Activated T-cell treated with anti-CD3 and anti-CD28 coated beads, Interleukin-2, amount 50 U/mL, for 4 hours (primary cell): Measurements from ENCODE around the gene VANGL2. TPM values are rescaled to one million over a fixed set of nuclear protein-coding genes. Genes with fewer than 3 reads are reported as not detected.

Source experiments
- ATAC-seq, 2 donors: fragments of 200-7000 bp; cut with Tn5 transposase; one replicate each; pipeline ENCODE4 v1.10.0; 2021
- DNase-seq: peaks from one replicate; pipeline ENCODE4 v3.0.0-alpha.2; 2020
- H3K27me3 Mint-ChIP-seq: one replicate; pipeline ENCODE4 v1.8.0; 2021; ENCODE audit warnings: low read depth, mixed read lengths
- H3K36me3 Mint-ChIP-seq: one replicate; pipeline ENCODE4 v1.8.0; 2022; ENCODE audit warnings: mixed read lengths; ENCODE audit not compliant: insufficient read depth
- H3K4me1 Mint-ChIP-seq: one replicate; pipeline ENCODE4 v1.8.0; 2021; ENCODE audit warnings: low read depth, mixed read lengths
- H3K4me3 Mint-ChIP-seq: one replicate; pipeline ENCODE4 v1.8.0; 2021; ENCODE audit warnings: mild to moderate bottlenecking, moderate library complexity, mixed read lengths
- H3K9me3 Mint-ChIP-seq: one replicate; pipeline ENCODE4 v1.8.0; 2021; ENCODE audit warnings: mixed read lengths
- total RNA-seq, 3 donors: library from RNA; stranded (reverse); gene quantifications; one replicate each; pipeline ENCODE4 v1.2.1, GENCODE V29; 2021

VANGL2 gene
- under 1 TPM; 0.08 TPM for total RNA-seq

- Mint-ChIP-seq H3K4me1 (peaks cover 5% of the 10 kb centered on the region), H3K36me3 (no peaks in the 10 kb centered on the region), H3K9me3 (no peaks in the 10 kb centered on the region), H3K27me3 (peaks cover 32% of the 10 kb centered on the region), H3K4me3 (peak within 1 kb of the TSS; percentile 61)
- DNase-seq (peak; percentile 28), ATAC-seq (peak; percentile 49 to 71)
Measured at GRCh38 chr1:160400223-160400645, at the start of gene VANGL2. TSS of gene VANGL2 (plus strand) at chr1:160400564. CDS start at chr1:160415838, 15,274 bp downstream.

GRCh38 chr1:160351629-160352028 is 48.7 kb upstream of the VANGL2 start:
- Mint-ChIP-seq H3K9me3 (no peaks in the 10 kb centered on the region), H3K27me3 (no peaks in the 10 kb centered on the region), H3K4me3 (no peak overlapping the region), H3K36me3 (peaks cover 57% of the 10 kb centered on the region), H3K4me1 (peaks cover 6% of the 10 kb centered on the region)
- no peak for ATAC-seq
- DNase-seq: no peak

DNA sequence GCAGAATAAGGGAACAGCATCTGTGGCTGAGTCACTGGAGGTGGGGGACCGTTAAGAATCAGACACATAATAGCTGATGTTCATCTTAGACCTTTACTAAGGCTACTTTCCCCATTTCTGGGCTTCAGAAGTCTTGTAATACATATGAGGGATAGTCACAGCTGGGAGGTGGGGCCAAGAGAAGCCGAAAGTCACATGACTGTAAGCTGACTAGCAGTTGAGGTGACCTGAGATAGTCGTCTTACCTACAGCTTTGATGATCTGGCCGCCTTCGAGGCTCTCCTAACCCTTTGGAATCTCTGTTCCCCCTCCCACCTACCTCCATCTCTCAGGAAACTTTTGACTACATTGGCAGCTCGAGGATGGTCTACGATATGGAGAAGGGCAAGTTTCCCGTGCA is 47.8 kb upstream of the VANGL2 start:
- DNase-seq (no peak), ATAC-seq (no peak)
- Mint-ChIP-seq H3K4me3 (no peak overlapping the region), H3K9me3 (no peaks in the 10 kb centered on the region), H3K27me3 (no peaks in the 10 kb centered on the region), H3K4me1 (no peaks in the 10 kb centered on the region), H3K36me3 (peaks cover 58% of the 10 kb centered on the region)

GRCh38 chr1:160353223-160353622 is 47.1 kb upstream of the VANGL2 start:
- H3K27me3 Mint-ChIP-seq: no peaks in the 10 kb centered on the region
- ATAC-seq (no peak), DNase-seq (no peak)
- no peak overlapping the region for H3K4me3 Mint-ChIP-seq
- H3K9me3 Mint-ChIP-seq: no peaks in the 10 kb centered on the region
- H3K36me3 Mint-ChIP-seq: peaks cover 65% of the 10 kb centered on the region
- H3K4me1 Mint-ChIP-seq: no peaks in the 10 kb centered on the region

GRCh38 chr1:160354388-160354985 is 45.9 kb upstream of the VANGL2 start:
- Mint-ChIP-seq H3K36me3 (peaks cover 71% of the 10 kb centered on the region), H3K9me3 (no peaks in the 10 kb centered on the region), H3K4me3 (no peak overlapping the region), H3K27me3 (no peaks in the 10 kb centered on the region), H3K4me1 (no peaks in the 10 kb centered on the region)
- peak in 1 of 2 donors; percentile 55 for ATAC-seq
- no peak for DNase-seq

- Mint-ChIP-seq H3K4me1 (peaks cover 2% of the 10 kb centered on the region), H3K27me3 (no peaks in the 10 kb centered on the region), H3K4me3 (no peak overlapping the region), H3K9me3 (no peaks in the 10 kb centered on the region), H3K36me3 (peaks cover 56% of the 10 kb centered on the region)
- no peak for DNase-seq
- ATAC-seq: no peak
Measured at GRCh38 chr1:160357286-160358002, 42.9 kb upstream of the VANGL2 start.

GRCh38 chr1:160358073-160358472 is 42.3 kb upstream of the VANGL2 start:
- Mint-ChIP-seq H3K4me3 (no peak overlapping the region), H3K4me1 (peaks cover 2% of the 10 kb centered on the region), H3K36me3 (peaks cover 54% of the 10 kb centered on the region), H3K27me3 (no peaks in the 10 kb centered on the region), H3K9me3 (no peaks in the 10 kb centered on the region)
- ATAC-seq (no peak), DNase-seq (no peak)

- no peak for DNase-seq
- Mint-ChIP-seq H3K36me3 (peaks cover 40% of the 10 kb centered on the region), H3K4me3 (no peak overlapping the region), H3K4me1 (peaks cover 2% of the 10 kb centered on the region), H3K9me3 (no peaks in the 10 kb centered on the region), H3K27me3 (no peaks in the 10 kb centered on the region)
- no peak for ATAC-seq
Measured at GRCh38 chr1:160359559-160360226, 40.7 kb upstream of the VANGL2 start.

DNA sequence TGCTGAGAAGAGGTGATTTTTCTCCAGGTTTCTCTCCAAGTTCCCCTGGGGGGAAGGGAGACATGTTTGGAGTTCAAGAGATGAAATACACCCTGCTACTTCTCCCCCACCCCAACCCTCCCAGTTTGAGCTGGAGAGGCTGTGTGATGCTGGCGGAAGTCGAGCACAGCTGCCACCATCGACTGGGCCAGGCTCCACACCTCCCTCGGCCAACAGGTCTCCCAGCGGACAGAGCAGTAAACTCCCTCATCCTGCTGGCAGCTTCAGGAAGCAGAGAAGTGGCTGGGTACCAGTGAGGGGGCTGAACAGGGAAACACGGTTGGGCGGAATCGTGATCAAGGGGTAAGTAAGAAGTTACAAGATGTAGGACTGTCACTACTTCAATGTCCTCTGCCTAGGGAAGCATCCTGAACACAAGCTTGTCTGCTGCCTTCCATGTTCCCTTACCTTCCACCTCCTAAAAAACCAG is 40.1 kb upstream of the VANGL2 start:
- no peak overlapping the region for H3K4me3 Mint-ChIP-seq
- peaks cover 37% of the 10 kb centered on the region for H3K36me3 Mint-ChIP-seq
- DNase-seq (no peak), ATAC-seq (no peak)
- H3K4me1 Mint-ChIP-seq: peaks cover 2% of the 10 kb centered on the region
- no peaks in the 10 kb centered on the region for H3K9me3 Mint-ChIP-seq
- H3K27me3 Mint-ChIP-seq: no peaks in the 10 kb centered on the region

DNA sequence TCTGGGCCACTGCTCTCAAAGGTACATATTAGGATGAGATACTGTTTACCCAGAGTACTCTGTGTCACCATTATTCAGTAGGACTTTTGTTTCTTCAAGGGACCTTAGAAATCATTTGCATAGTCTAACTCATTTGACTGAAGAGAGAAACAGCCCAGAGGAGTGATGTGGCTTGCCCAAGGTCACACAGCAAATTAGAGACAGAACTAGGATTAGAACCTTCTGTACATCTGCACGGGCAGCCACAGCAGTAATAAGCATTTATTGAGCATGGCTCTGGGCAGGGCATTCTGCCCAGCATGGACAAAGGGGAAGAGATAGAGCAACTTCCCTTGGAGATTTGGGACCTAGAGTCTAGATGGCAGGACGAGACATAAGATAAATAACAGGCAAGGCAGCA is 39.2 kb upstream of the VANGL2 start:
- ATAC-seq (no peak), DNase-seq (no peak)
- Mint-ChIP-seq H3K4me3 (no peak overlapping the region), H3K36me3 (peaks cover 32% of the 10 kb centered on the region), H3K4me1 (peaks cover 2% of the 10 kb centered on the region), H3K27me3 (no peaks in the 10 kb centered on the region), H3K9me3 (no peaks in the 10 kb centered on the region)

GRCh38 chr1:160361814-160362167 is 38.6 kb upstream of the VANGL2 start:
- H3K36me3 Mint-ChIP-seq: peaks cover 27% of the 10 kb centered on the region
- H3K4me1 Mint-ChIP-seq: peaks cover 2% of the 10 kb centered on the region
- ATAC-seq (no peak), DNase-seq (no peak)
- no peak overlapping the region for H3K4me3 Mint-ChIP-seq
- no peaks in the 10 kb centered on the region for H3K9me3 Mint-ChIP-seq
- H3K27me3 Mint-ChIP-seq: no peaks in the 10 kb centered on the region

DNA sequence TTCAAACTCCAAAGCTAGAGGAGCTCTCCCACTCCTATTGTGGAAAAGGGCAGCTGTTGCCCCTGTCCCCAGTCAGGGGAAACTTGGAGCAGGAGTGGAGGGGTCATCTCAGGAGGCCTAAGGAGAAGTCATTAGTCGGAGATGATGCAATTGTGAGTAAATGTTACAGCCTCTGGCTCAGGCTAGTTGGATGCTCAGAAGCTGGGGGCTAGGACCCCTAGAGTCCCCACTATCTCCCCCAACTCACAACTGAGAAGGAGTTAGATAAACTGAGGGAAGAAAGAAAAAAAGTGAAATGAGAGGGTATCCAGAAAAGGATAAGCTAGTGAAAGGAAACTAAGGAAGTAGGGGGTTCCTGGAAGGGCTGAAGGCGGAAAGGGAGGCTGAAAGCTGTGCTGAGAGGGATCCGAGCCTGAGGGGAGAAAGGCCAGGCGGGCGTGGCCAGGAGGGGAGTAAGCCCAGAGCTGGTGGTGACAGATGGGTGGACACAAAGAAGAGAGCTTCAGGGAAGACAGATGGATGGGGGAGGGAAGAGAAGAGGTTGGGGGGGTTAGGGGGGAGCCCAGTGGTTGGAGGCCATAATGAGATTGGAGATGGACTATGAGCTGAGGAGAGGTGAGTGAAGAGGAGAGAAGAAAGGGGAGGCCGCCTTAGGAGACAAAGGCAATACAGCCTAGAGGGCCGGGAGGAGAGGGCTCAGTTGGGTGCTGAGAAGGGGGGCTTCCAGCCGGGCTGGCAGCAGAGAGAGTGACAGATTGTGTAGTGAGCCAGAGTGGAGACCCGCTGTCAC is 38.0 kb upstream of the VANGL2 start:
- Mint-ChIP-seq H3K4me3 (no peak overlapping the region), H3K4me1 (peaks cover 2% of the 10 kb centered on the region), H3K9me3 (no peaks in the 10 kb centered on the region), H3K27me3 (no peaks in the 10 kb centered on the region), H3K36me3 (peaks cover 22% of the 10 kb centered on the region)
- DNase-seq (no peak), ATAC-seq (no peak)

GRCh38 chr1:160363010-160363409 is 37.4 kb upstream of the VANGL2 start:
- ATAC-seq: no peak
- Mint-ChIP-seq H3K4me3 (no peak overlapping the region), H3K4me1 (peaks cover 2% of the 10 kb centered on the region), H3K9me3 (no peaks in the 10 kb centered on the region), H3K36me3 (peaks cover 18% of the 10 kb centered on the region), H3K27me3 (no peaks in the 10 kb centered on the region)
- no peak for DNase-seq
